Measurements from ENCODE around the gene SMPD3. TPM values are rescaled to one million over a fixed set of nuclear protein-coding genes. Genes with fewer than 3 reads are reported as not detected.

The SMPD3 gene
- total and polyA plus RNA-seq, 12 donors = 0.03 to 1.2 (median 0.22) TPM; not detected in 1

DNA sequence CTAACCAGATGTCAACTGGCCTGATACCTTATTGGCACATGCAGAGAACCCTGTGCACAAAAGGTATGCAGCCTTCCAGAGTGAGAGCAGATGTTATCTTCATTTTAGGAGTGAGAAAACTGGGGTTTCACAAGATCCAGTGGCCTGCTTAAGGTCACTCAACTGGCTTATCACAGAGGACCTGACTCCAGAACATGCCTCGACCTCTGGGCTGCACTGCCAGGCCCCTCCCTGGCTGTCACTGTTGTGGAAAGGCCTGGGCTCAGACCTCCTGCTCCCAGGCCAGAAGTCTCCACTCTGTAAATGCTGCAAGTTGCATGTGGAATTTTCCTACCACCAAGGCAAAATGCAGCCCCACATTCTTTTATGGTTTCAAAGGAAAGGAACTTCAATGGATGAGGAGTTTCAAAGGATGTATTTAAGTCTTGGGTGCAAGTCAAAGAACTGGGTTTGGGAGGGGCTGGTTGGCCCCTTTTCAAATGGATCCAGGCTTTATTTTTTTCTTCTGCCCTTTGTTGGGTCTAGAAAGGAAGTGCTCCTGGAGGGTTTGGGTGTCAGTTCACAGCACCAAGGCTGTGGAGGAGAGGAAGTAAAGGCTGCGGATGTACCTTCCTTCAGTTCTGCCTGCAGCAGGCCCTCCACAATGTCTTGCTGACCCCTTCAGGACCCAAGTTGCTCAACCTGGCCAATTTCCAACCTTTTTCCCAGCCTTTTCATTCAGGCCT, 30.4 kb upstream of the SMPD3 start:
- no peak overlapping the region for H3K27ac ChIP-seq
- 33 to 35% methylated on average over 2 of the region's 2 CpGs for WGBS, 2 donors
- ATAC-seq (peak in 6 of 8 donors; percentile 41 to 61 (median 56)), DNase-seq (peak in 1 of 2 donors; percentile 13)
- no peaks in the 10 kb centered on the region for H3K36me3 ChIP-seq
- H3K9me3 ChIP-seq = peaks cover 0 to 11% (median 0%) of the 10 kb centered on the region in 11 donors
- peaks cover 0 to 26% (median 17%) of the 10 kb centered on the region in 9 donors for H3K4me1 ChIP-seq
- intact Hi-C loops (cut with DNase I) = loop anchor here in 2 of 10 donors (2.0 to 10.0 kb wide), 2 partner anchors 32 to 84 kb away; no protein-coding TSS in a partner anchor
- H3K27me3 ChIP-seq = no peaks in the 10 kb centered on the region
- H3K4me3 ChIP-seq = no peak overlapping the region
- TF ChIP-seq, protein P1, sequence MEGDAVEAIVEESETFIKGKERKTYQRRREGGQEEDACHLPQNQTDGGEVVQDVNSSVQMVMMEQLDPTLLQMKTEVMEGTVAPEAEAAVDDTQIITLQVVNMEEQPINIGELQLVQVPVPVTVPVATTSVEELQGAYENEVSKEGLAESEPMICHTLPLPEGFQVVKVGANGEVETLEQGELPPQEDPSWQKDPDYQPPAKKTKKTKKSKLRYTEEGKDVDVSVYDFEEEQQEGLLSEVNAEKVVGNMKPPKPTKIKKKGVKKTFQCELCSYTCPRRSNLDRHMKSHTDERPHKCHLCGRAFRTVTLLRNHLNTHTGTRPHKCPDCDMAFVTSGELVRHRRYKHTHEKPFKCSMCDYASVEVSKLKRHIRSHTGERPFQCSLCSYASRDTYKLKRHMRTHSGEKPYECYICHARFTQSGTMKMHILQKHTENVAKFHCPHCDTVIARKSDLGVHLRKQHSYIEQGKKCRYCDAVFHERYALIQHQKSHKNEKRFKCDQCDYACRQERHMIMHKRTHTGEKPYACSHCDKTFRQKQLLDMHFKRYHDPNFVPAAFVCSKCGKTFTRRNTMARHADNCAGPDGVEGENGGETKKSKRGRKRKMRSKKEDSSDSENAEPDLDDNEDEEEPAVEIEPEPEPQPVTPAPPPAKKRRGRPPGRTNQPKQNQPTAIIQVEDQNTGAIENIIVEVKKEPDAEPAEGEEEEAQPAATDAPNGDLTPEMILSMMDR (IDR thresholded peaks at IDR 0.05) = peak in 2 of 9 donors; percentile 16 to 33

DNA sequence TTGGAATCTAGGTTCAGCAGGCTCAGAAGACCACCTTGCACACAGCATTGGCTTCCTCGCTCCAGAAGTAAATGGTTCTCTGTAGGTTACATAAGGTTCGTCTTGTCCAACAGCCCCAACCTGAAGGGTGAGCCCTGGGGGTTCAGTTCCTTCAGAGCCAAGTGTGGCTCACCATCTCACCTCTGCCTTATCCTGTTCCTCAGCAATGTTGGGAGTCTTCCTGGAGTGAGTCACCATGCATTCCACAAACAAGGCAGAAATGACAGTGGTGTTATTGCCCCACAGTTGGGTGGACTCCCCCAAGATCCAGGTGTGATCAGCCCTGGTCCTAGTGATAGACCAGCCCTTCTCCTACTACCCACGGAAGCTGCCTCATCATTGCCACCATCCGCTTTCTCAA, 26.8 kb upstream of the SMPD3 start:
- ATAC-seq (no peak), DNase-seq (no peak)
- Histone ChIP-seq H3K27me3 (no peaks in the 10 kb centered on the region), H3K27ac (no peak overlapping the region), H3K4me3 (no peak overlapping the region), H3K36me3 (no peaks in the 10 kb centered on the region), H3K4me1 (peaks cover 3 to 54% (median 45%) of the 10 kb centered on the region in 9 donors), H3K9me3 (peaks cover 0 to 6% (median 0%) of the 10 kb centered on the region in 11 donors)
- 95% methylated on average over 4 of the region's 4 CpGs for WGBS, 2 donors
- TF ChIP-seq, protein P1 (IDR thresholded peaks at IDR 0.05) = no peak
- intact Hi-C loops (cut with DNase I) = loop anchor here in 1 of 10 donors (10.0 kb wide), 1 partner anchor 80 kb away; no protein-coding TSS in a partner anchor

DNA sequence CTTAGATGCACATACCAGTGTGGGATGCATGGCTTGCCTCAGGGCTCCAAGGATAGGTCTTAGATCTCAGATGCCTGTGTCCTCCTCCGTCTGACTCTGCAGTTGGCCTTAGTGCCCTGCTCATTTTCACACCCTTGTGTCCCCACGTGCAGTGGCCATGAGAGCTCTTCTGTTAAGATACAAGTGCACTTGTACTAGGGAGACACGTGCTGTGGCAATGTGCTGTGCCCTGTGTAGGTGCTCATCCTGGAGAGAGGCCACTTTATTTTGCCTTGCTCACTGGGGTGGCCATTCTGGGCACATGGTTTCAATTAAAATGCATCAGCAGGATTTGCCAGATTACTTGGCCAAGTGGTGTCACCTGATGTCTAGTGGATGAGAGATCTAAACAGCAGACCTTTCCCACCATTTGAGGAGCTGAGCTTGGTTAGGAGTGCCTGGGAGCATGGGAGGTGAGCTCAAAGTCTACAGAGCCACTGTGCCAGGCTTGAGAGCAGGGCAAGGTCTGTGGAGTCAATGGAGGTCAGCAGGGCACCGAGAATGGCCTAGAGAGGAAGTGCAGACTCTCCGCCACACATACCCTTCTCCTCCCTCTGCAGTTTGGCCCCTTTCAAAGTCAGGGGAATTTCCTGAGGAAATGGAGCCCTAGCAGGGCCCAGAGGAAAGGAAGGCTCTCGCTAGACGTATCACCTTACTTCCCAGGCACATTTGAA, 25.2 kb upstream of the SMPD3 start:
- Histone ChIP-seq H3K27ac (peak overlapping the region in 1 of 10 donors; percentile 54), H3K36me3 (no peaks in the 10 kb centered on the region), H3K27me3 (no peaks in the 10 kb centered on the region), H3K4me3 (no peak overlapping the region), H3K9me3 (peaks cover 0 to 5% (median 0%) of the 10 kb centered on the region in 11 donors), H3K4me1 (peaks cover 3 to 58% (median 50%) of the 10 kb centered on the region in 9 donors)
- ATAC-seq (peak in 4 of 8 donors; percentile 20 to 56 (median 42)), DNase-seq (no peak)
- WGBS, 2 donors = 62 to 65% methylated on average over 7 of the region's 7 CpGs
- TF ChIP-seq, protein P1 (IDR thresholded peaks at IDR 0.05) = no peak
- intact Hi-C loops (cut with DNase I) = loop anchor here in 1 of 10 donors (10.0 kb wide), 1 partner anchor 79 kb away; no protein-coding TSS in a partner anchor

DNA sequence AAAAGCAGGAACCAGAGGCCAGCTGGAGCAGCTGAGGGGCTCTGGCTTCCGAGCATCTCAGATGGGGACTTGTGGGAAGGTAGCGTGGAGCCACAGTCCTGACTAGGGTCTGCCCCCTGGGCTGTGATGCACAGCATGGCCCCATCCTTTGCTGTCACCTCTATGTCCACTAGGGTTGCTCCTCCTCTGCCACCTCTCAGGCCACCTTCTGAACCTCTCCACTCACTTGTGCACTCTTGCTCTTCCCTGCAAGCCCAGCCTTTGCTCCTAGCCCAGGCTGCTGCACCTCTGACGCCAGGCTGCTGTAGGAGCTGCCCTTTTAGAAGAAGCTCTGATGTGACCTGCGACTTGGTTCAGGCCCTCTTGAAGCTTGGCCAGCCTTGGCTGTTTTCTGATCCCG, 24.3 kb upstream of the SMPD3 start:
- TF ChIP-seq, protein P1 (IDR thresholded peaks at IDR 0.05) = no peak
- no peak for DNase-seq
- intact Hi-C loops (cut with DNase I) = loop anchor here in 1 of 10 donors (10.0 kb wide), 1 partner anchor 78 kb away; no protein-coding TSS in a partner anchor

More for the DNA sequence above, 24.3 kb upstream of the SMPD3 start:
- ATAC-seq = no peak
- H3K27me3 ChIP-seq = no peaks in the 10 kb centered on the region
- no peak overlapping the region for H3K27ac ChIP-seq
- no peaks in the 10 kb centered on the region for H3K9me3 ChIP-seq
- no peaks in the 10 kb centered on the region for H3K36me3 ChIP-seq
- 87 to 94% methylated on average over 5 of the region's 5 CpGs for WGBS, 2 donors
- no peak overlapping the region for H3K4me3 ChIP-seq
- peaks cover 3 to 63% (median 50%) of the 10 kb centered on the region in 9 donors for H3K4me1 ChIP-seq
